GM18868 (cell line): ENCODE results near the gene LARGE1.
"Not testable (repeated sequence)": the region's sequence is repeated elsewhere in the genome, so short reads cannot be mapped to it uniquely, and the experiment has no call there.

Experiments
- ATAC-seq: cut with Tn5 transposase; IDR thresholded peaks from one replicate; pipeline ENCODE4 v1.9.1; 2021; ENCODE audit warnings: mild to moderate bottlenecking, moderate library complexity; ENCODE audit not compliant: unreplicated experiment

The LARGE1 gene

DNA sequence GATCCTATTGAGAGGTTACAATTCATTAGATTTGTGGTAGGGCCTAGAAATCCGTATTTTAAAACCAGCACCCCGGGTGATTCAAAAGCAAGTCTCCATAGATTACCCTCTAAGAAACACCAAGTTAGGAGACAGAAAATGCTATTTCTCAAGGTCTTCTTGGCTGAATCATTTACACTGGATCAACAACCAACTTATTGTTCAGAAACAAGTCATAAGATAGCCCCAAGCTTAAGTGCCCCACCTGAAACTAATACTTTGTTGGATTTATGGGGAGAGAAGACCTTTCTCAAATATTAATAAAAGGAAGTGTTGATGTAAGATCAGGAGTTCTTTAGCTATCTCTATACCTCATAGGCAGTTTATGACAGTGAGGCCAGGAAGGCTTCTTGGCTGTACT is 345.2 kb downstream of the LARGE1 start:
- ATAC-seq, result no peak

DNA sequence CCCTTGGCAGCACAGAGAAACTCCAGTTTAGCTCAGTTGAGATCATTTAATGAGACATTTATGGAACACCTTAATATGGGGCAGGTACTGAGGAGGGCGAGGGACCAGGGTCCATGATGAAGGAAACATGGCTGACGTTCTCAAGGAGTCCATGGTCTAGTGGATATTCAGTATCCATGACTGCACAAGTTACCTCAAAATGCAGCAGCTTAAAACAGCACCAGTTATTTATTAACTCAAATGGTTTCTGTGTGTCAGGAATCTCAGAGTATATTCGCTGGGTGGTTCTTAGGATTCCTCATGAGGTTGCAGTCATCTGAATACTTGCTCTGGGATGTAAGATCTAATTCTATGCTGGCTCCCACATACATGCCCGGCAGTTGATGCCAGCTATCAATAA is 346.8 kb downstream of the LARGE1 start:
- ATAC-seq, result no peak

DNA sequence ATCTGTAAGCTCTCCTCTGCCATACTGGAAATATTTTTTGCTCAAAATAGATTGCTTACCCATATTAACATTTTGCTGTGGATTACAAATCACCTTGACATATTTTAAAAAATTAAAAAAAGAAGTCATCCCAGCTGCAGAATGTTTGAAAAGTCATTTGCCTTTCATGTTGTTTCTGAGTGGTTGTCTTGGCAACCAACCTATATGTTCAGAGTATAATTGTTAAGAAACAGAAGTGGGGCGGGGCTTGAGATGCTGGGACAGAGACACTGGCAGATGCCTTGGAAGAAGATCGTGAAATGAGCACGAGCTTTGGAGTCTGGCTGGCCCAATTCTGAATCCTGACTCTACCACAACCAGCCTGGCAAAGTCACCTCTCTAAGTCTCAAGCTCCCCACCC is 348.2 kb downstream of the LARGE1 start:
- no peak for ATAC-seq

DNA sequence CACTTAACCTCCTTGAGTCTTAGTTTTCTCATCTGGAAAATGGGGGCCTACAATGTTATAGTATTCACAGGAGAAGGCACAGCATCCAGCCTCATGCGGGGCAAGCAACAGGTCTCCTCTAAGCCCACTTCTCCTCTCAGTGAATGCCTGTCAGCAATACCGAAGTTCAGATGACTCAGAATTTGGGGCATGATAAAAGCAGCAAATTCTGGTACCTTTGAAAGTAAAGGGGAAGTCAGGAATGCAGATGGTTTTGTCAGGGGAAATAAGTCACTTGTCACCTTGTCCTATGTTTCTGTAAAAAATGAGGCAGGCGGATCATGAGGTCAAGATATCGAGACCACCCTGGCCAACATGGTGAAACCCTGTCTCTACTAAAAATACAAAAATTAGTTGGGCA is 350.2 kb downstream of the LARGE1 start:
- no peak for ATAC-seq

DNA sequence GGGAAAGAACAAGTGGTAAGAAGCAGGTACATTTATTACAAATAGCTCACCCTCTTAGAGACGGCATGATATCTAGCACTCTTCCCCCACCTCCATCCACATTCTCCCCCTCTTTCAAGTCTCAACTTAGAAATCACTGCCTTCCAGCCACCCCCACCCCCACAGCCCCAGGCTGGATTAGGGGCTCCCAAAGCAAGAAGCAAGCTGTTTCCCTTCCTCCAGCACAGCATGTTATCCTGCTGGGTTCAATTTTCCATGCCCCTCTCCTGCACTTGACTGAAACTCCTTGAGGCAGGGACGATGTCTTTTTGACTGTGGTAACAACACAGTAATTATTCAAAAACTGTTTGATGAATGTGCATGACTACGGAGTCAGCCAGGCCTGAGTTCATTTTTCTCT is 350.7 kb downstream of the LARGE1 start:
- no peak for ATAC-seq

DNA sequence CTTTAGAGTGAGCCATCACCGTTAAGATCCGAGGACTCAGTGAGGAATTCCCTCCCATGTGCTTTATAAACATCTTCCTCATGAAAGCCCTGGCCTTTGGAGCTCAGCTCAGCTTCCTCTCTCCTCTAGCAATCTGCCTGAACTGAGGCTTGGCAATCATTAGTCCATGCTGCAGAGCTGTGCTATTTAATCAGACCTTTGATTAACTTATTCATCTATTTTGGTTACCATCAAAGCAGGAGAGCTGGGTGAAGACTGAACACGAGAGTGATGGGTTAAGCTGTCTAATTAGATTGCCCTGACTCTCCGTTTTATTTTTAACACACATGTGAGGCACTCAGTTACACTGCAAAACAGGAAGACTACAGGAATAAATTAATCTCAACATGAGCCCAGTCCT is 351.3 kb downstream of the LARGE1 start:
- ATAC-seq, result no peak

DNA sequence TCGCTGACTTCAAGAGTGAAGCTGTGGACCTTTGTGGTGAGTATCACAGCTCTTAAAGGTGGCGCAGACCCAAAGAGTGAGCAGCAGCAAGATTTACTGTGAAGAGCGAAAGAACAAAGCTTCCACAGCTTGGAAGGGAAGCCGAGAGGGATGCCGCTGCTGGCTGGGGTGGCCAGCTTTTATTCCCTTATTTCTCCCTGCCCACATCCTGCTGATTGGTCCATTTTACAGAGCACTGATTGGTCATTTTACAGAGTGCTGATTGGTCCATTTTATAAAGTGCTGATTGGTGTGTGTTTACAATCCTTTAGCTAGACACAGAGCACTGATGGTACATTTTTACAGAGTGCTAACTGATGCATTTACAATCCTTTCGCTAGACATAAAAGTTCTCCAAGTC is 353.8 kb downstream of the LARGE1 start:
- not testable (repeated sequence) for ATAC-seq

DNA sequence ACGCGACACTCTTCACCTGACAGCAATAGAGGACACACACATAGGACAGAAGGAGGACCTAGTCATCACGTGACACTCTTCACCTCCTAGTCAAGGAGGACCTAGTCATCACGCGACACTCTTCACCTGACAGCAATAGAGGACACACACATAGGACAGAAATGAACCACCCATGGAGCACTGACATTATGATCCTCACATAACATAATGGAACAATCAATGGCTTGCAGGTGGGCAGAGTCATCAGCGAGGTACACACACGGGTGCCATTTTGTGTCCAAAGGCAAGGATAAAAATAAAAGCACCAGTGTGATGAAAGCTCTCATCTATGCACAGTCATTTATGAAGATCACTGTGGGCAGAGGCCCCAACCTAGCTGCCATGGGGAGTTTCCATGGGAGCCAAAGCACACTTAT is 354.7 kb downstream of the LARGE1 start:
- ATAC-seq, result peak; percentile 38

DNA sequence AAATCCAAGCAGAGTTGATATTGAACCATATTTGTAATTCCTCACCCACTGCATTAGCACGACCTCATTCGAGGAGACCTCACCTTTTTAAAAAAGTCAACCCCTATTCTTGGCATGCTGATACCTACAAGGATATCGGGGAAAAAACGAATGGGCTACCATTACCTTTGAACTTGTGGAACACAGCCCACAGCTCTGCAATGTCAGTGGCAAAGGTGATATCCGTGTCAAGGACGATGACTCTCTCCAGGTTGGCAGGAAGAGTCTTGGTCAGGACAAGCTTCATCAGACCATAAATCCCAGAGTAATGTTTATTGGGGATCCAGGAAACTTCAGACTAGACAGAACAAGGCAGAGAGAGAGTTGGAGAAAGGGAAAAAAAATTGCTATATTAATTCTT is 355.6 kb downstream of the LARGE1 start:
- ATAC-seq, result no peak

DNA sequence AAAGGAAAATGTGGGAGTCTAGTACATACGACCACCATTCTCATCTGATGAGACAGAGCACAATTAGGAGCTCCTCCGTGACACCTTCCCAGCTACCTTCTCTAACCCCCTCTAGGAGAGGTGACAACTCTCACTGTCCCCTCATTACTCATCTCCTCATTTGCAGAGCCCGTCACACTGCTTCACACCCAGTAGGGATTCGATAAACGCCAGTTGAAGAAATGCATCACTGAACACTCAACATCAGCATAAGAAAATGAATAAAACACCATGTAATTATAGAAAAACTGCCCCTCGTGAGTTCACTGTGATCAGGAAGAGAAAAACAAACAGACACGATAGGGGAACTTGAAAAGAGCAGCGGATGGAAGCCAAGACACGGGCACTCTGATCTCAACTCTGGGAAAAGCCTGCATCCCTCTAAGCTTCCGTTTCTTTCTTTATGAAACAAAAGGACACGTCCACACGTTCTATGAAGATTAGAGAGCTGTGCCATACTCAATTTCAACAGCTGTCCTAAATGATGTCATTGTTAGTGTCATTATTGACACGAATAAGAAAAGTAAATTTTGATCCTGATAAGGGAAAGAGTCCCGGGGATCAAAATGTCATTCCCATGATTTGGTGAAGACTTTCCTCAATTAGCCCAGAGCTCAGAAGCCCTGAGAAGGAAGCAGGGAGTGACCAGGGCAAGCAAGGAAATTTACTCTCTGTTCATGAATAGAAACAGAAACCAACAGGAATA is 356.9 kb downstream of the LARGE1 start:
- no peak for ATAC-seq

DNA sequence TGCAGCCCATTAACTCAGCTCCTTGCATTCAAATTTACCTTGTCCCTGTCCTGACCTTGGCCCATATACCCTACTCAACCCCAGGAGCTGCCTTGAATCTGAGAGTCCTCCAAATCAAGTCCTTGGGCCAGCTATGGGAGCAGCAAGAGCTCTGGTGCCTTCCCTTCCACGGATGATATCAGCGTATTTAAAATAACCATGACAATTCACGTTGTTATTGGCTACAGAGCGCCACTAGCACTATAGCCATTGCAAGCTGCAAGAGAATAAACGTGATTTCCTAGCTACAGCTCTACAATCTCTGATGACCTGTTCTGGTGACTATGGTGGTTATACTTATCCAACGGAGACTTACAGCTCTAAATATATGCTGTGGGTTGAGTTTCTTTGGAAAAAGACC is 357.8 kb downstream of the LARGE1 start:
- no peak for ATAC-seq

DNA sequence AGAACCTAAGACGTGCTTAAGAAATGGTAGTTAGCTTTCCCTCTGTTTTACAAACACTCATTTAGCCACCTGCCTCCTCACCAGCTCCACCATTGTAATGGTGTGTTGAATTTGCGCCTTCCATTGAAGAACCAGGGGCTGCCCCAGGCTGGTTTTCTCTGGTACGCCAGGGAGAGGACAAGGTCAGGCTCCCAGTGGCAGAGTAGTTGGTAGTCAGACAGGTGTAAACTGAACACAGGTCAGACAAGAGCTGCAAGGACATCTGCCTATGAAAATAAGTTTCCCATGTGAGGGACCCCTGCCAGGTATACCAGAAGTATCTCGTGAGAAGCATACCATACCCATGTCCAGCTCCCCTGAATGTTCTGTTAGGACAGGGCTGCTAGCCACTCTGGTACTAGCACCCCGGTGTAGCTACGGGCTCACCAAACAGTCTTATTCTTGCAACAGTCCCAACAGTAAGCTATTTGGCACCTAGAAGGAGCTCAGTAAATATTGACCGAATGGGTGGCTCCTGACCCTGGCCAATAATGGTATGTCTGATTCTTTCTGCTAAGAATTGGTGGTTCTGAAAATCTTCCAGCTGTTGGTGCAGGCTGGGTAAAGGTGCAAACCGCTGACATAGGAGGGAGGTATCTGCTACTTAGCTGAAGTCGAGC is 359.0 kb downstream of the LARGE1 start:
- no peak for ATAC-seq

DNA sequence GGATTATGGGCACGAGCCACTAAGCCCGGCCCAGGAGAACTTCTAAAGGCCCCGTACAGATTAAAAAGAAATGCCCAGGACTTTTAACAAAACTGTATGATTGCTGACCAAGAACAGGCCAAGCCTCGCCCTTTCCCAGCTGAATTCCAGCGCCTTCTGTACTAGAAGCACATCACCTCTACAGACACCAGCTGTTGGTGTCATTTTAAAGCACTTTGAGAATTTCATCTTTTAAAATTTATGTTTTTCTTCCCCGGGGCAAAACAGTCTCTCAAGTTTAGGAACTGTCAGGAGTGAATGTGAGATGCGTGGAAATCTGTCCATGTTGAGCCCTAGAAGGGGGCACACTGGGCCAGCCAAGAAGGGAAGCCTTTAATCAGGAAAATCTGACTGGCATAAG is 362.4 kb downstream of the LARGE1 start:
- ATAC-seq, result no peak

DNA sequence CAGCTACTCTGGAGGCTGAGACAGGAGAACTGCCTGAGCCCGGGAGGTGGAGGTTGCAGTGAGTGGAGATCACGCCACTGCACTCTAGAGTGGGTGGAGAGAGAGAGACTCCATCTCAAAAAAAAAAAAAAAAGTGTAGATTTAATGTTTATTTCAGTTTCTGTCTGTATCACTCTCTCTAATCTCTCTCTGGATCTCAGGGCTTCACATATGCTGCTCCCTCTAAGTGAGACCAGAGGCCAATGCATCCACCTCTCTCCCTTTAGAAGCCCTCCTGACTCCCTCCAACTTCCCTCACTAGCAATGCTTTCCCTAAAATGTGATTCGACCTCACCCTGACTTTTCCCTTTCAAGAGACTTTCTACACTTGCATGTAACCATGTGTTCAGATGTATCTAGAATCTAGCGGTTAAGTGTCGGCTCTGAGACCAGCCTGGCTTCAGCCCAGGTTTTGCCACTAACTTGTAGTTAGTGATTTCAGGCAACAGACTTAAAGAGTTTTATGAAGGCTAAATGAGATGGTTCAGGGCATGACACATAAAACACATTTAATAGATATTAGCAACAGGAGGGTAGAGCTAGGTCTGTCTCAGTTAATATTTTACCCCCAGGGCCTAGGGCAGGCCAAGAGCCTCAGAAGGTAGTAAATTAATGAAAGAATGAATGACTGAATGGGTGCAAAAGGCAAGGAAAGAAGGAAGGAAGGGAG is 364.3 kb downstream of the LARGE1 start:
- no peak for ATAC-seq

DNA sequence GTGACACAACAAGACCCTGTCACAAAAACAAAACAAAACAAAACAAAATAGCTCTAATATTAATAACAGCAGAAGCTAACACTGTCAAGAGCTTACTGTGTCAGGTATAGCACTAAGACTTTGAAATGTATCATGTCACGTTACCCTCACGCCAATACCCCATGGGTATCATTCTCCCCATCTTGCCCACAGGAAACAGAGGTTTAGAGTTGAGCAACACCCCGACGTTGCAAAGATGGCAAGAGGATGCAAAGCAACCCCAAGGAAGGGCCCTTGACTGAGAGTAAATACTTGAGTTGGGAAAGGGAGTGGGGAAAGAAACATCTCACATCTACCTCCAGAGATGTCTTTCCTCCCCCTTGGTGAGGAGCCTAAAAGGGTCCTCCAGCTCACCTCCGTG is 366.8 kb downstream of the LARGE1 start:
- ATAC-seq, result no peak

DNA sequence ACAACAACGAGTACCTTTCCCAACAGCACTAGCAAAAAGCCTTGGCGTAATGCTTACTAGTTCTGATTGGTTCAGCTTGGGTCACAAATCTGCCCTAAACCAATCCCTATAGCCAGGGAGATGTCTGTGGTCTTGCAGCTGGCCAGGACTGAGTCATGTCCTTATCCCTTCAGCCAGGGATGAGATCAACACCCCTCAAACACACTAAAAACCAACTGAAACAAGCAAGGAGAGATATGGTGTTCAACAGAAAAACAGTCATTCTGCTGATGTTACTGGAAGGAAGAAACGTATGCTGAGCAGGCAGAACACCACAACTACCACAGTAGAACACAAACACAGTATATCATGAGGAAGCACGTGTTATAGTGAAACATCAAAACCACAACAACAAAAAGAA is 375.6 kb downstream of the LARGE1 start:
- no peak for ATAC-seq

DNA sequence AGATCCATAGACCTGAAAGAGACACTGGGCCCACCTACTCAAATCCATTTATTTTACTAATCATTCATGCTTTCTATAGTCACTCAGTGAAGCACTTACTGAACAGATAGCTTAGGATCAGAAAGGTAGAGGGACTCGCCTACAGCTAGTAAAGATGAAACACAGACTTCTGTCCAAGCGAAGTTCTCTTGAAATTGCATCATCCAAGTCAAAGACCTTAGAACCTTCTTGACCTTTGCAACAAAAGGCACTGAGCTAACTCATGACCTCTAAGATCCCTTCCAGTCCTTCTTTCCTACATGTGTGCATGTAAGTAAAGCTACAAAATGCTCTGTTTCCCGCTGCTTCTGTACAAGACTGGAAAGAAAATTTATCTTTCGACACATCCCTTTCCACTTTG is 377.6 kb downstream of the LARGE1 start:
- no peak for ATAC-seq

DNA sequence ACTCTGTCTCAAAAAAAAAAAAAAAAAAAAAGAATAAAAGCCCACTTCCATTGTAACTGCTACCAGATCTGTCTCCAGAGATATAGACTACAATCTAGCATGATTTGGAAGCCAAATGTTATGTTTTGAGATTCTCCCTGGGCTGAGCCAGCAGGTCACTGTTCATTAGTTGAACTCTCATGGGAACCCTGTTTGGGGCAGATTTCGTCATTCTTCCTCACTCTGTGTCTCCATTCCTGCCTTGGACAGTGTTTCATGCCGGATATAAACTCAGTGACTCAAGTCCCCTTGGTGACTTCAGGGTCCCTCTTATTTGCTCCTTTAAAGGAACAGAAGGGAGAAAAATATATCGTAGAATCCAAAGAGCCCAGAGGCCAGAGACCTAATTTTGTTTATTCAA is 378.1 kb downstream of the LARGE1 start:
- ATAC-seq, result no peak

DNA sequence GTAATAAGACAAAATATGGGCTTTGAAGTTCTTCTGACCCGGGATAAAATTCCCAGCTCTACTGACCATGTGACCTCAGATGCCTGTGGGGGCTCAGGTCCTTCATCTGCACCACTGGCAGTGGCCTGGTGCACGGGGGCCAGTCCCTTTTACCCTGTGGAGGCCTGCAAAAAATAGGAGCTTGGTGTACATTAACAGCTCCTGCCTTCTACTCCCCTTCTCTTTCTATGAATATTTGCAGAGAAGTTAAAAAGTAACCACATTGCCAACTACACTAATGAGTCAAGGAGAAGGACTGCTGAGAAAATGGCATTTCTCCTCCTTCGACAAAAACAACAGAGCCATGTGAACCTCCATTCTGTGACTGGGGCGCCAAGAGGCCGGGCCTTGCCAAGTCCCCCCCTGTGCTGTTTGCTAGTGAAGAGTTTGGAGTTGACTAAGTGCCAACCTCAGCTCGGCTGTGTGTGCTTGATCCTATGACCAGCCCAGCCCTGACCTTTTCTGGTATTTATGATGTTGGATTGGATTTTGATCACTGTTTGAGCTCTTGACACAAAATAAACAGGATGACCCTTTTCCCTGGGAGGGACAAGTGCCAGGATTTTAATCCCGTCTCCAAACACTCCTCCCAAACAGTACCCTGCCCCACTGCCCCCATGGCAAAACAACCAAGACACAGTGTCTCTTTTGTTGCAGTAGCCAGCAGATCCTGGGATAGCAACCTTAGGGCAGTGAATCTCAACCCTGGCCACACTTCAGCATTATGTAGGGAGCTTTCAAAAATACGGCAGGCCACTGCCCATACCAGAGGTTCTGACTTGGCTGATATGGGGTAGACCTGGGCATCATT is 380.1 kb downstream of the LARGE1 start:
- no peak for ATAC-seq

DNA sequence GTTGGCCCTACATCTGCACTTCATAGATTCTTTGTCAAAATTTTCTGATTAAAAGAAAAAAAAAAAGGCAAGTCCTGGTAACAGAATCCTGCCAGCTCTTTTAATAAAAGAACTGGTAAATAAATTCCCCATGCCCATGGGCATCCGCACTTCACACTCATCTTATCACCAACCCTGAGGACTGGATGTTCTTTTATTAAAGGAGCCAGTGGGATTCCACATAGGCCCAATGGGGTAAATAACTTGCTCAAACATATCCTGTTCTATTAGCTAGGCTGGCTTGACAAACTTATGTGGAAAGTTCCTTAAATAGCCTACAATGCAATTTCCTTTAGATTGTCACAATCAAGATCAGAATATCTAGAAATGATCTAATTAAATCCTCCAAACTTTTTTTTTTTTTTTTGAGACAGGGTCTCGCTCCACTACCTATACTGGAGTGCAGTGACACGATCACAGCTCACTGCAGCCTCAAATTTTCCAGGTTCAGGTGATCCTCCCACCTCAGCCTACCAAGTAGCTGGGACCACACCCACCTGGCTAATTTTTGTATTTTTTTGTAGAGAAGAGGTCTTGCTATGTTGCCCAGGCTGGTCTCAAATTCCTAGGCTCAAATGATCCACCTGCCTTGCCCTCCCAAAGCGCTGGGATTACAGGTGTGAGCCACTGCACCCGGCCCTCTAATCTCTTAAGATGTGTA is 380.9 kb downstream of the LARGE1 start:
- no peak for ATAC-seq
